SK-N-MC (cell line): ENCODE results near the gene TBC1D22B.
"Not testable (repeated sequence)": the region's sequence is repeated elsewhere in the genome, so short reads cannot be mapped to it uniquely, and the experiment has no call there.

Experiments
- DNase-seq: peaks from one replicate; pipeline ENCODE4 v3.0.0-alpha.2; 2011; ENCODE audit warnings: low read depth, low spot score
- H3K27ac ChIP-seq: fragments of 200-600 bp; sonication (generic); 2 replicates; pipeline ENCODE4 v1.5.1; 2016; ENCODE audit warnings: mixed run types
- H3K36me3 ChIP-seq: fragments of 200-600 bp; sonication (generic); 2 replicates; pipeline ENCODE4 v1.6.1; 2017; ENCODE audit warnings: antibody characterized with exemption, low read length, mixed read lengths; ENCODE audit not compliant: insufficient read depth
- H3K4me3 ChIP-seq: fragments of 200-600 bp; sonication (generic); 2 replicates; pipeline ENCODE4 v1.5.1; 2016
- H3K9ac ChIP-seq: fragments of 200-600 bp; sonication (generic); 2 replicates; pipeline ENCODE4 v1.8.0; 2017; ENCODE audit warnings: mixed run types, mixed read lengths; ENCODE audit not compliant: insufficient read length
- H3K9me3 ChIP-seq: fragments of 200-600 bp; sonication (generic); 2 replicates; pipeline ENCODE4 v1.6.1; 2017; ENCODE audit warnings: low read depth, mild to moderate bottlenecking, antibody characterized with exemption, low read length, moderate library complexity, mixed read lengths
- EZH2 ChIP-seq: fragments of 200-600 bp; sonication (generic); IDR thresholded peaks from one replicate; pipeline ENCODE4 v1.6.1; 2017; ENCODE audit warnings: antibody characterized with exemption
- FOXP2 ChIP-seq: optimal IDR thresholded peaks from 2 replicates; pipeline ENCODE3; 2011; ENCODE audit warnings: mild to moderate bottlenecking, moderate library complexity; ENCODE audit not compliant: insufficient read depth; ENCODE audit errors: extremely low read length, control extremely low read depth
- POLR2AphosphoS5 ChIP-seq: IDR thresholded peaks from 2 replicates; pipeline ENCODE4 v1.6.1; 2012; ENCODE audit warnings: mild to moderate bottlenecking, low read depth, low read length, borderline replicate concordance

Gene TBC1D22B

DNA sequence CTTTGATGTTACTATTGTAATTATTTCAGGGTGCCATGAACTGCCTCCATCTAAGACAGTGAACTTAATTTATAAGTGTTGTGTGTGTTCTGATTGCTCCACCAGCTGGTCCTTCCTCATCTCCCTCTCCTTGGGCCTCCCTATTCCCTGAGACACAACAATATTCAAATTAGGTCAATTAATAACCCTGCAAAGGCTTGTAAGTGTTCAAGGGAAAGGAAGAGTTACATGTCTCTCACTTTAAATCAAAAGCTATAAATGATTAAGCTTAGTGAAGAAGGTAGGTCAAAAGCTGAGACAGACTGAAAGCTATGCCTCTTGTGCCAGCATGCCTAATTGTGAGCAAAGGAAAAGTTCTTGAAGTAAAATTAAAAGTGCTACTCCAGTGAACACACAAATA is 35.9 kb downstream of the TBC1D22B start:
- TF ChIP-seq POLR2AphosphoS5 (no peak), FOXP2 (no peak), EZH2 (no peak)
- Histone ChIP-seq H3K9ac (no peak overlapping the region), H3K9me3 (no peaks in the 10 kb centered on the region; the same call in 1 of the 2 replicates), H3K27ac (no peak overlapping the region), H3K36me3 (peaks cover 48% of the 10 kb centered on the region), H3K4me3 (no peak overlapping the region)
- no peak for DNase-seq

DNA sequence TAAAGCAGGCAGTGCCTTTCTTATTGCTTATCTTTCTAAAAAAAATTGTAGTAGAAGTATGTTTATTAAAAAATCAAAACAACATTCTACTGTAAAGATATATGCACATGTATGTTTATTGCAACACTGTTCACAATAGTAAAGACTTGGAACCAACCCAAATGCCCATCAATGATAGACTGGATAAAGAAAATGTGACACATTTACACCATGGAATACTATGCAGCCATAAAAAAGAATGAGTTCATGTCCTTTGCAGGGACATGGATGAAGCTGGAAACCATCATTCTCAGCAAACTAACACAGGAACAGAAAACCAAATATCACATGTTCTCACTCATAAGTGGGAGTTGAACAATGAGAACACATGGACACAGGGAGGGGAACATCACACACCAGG is 40.1 kb downstream of the TBC1D22B start:
- not testable (repeated sequence) for H3K27ac ChIP-seq, DNase-seq
- peaks cover 38% of the 10 kb centered on the region for H3K36me3 ChIP-seq

GRCh38 chr6:37298958-37299357 is 41.4 kb downstream of the TBC1D22B start:
- TF ChIP-seq POLR2AphosphoS5 (no peak), FOXP2 (no peak), EZH2 (no peak)
- no peak overlapping the region for H3K9ac ChIP-seq
- no peak overlapping the region for H3K27ac ChIP-seq
- no peaks in the 10 kb centered on the region; the same call in 1 of the 2 replicates for H3K9me3 ChIP-seq
- DNase-seq = no peak
- no peak overlapping the region for H3K4me3 ChIP-seq
- peaks cover 35% of the 10 kb centered on the region for H3K36me3 ChIP-seq

More for the DNA sequence above, 40.1 kb downstream of the TBC1D22B start:
- H3K4me3 ChIP-seq, H3K9me3 ChIP-seq, H3K9ac ChIP-seq: not testable (repeated sequence)

DNA sequence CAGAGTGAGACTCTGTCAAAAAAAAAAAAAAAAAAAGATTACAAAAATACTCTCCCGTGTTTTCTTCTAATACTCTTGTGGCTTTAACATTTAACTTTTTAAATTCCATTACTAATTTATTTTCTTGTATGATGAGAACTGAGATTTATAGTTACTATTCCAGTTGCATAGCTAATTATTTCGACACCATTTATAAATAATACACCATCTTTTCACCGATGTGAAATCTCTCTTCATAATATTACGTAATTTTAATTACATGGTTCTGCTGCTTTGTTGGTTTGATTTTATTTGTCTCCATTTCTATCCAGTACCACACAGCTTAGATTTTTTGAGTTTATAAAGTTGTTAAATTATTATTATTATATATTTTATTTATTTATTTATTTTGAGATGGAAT is 42.4 kb downstream of the TBC1D22B start:
- H3K4me3 ChIP-seq = no peak overlapping the region
- no peak for DNase-seq
- no peak overlapping the region for H3K27ac ChIP-seq
- H3K9ac ChIP-seq = no peak overlapping the region
- peaks cover 28% of the 10 kb centered on the region for H3K36me3 ChIP-seq
- TF ChIP-seq POLR2AphosphoS5 (no peak), EZH2 (no peak), FOXP2 (no peak)
- H3K9me3 ChIP-seq = no peaks in the 10 kb centered on the region

GRCh38 chr6:37302086-37302686 is 44.6 kb downstream of the TBC1D22B start:
- Histone ChIP-seq H3K9ac (no peak overlapping the region), H3K4me3 (no peak overlapping the region), H3K9me3 (no peaks in the 10 kb centered on the region), H3K27ac (no peak overlapping the region), H3K36me3 (peaks cover 22% of the 10 kb centered on the region)
- TF ChIP-seq FOXP2 (no peak), EZH2 (no peak), POLR2AphosphoS5 (no peak)
- no peak for DNase-seq

- Histone ChIP-seq H3K9ac (no peak overlapping the region), H3K36me3 (peaks cover 18% of the 10 kb centered on the region; the same call in 1 of the 2 replicates), H3K27ac (no peak overlapping the region), H3K4me3 (no peak overlapping the region), H3K9me3 (no peaks in the 10 kb centered on the region)
- no peak for DNase-seq
- TF ChIP-seq EZH2 = no peak
- no peak for TF ChIP-seq FOXP2
- no peak for TF ChIP-seq POLR2AphosphoS5
Measured at GRCh38 chr6:37303091-37303660, 45.6 kb downstream of the TBC1D22B start.

DNA sequence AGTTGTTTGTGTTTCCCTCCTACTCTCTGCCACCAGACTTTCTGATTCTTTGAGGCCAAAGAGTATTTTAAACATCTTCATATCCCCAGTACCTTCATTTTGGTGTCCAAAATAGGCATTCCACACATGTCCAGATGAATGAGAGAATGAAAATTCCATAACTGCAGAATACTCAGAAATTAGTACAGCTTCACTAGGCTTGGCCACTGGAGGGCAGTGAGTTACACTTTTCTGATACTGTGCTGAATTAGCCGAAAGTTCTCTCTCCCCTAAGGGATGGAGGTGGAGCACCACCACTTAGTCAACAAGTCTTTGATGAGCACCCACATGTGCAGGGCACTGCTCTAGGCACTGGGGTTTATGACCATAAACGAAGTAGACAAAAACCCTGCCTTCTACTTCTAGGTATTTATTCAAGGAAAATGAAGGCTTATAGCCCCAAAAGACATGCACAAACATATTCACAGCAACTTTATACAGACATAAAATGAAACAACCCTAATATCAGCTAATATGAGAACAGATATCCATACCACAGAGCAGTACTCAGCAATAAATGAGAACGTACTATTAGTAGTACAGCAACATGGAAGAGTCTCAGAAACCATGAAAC is 46.4 kb downstream of the TBC1D22B start:
- no peak overlapping the region for H3K4me3 ChIP-seq
- no peak for DNase-seq
- H3K36me3 ChIP-seq = peaks cover 18% of the 10 kb centered on the region; the same call in 1 of the 2 replicates
- H3K9me3 ChIP-seq = no peaks in the 10 kb centered on the region
- TF ChIP-seq EZH2 = no peak
- TF ChIP-seq FOXP2 = no peak
- no peak for TF ChIP-seq POLR2AphosphoS5
- H3K9ac ChIP-seq = no peak overlapping the region
- no peak overlapping the region for H3K27ac ChIP-seq

- TF ChIP-seq POLR2AphosphoS5 = no peak
- no peak for TF ChIP-seq EZH2
- no peak for TF ChIP-seq FOXP2
- no peak overlapping the region for H3K9ac ChIP-seq
- no peak overlapping the region for H3K4me3 ChIP-seq
- DNase-seq = no peak
- no peak overlapping the region for H3K27ac ChIP-seq
- H3K9me3 ChIP-seq = no peaks in the 10 kb centered on the region
- peaks cover 18% of the 10 kb centered on the region; the same call in 1 of the 2 replicates for H3K36me3 ChIP-seq
Measured at GRCh38 chr6:37304766-37305165, 47.2 kb downstream of the TBC1D22B start.

GRCh38 chr6:37305841-37306425 is 48.4 kb downstream of the TBC1D22B start:
- H3K4me3 ChIP-seq = no peak overlapping the region
- H3K9ac ChIP-seq = no peak overlapping the region
- DNase-seq = no peak
- no peak overlapping the region for H3K27ac ChIP-seq
- H3K9me3 ChIP-seq = no peaks in the 10 kb centered on the region
- H3K36me3 ChIP-seq = peaks cover 18% of the 10 kb centered on the region; the same call in 1 of the 2 replicates
- TF ChIP-seq EZH2 (no peak), FOXP2 (no peak), POLR2AphosphoS5 (no peak)
